CD14-positive monocyte (primary cell): Measurements from ENCODE around the gene PIN4. TPM values are rescaled to one million over a fixed set of nuclear protein-coding genes. Genes with fewer than 3 reads are reported as not detected.

Source experiments
- DNase-seq, 3 donors: peaks; one replicate each; pipeline ENCODE4 v3.0.0-alpha.2; 2011 to 2022
- H2AFZ ChIP-seq: 2 replicates; pipeline ENCODE4 v1.6.0; 2012; ENCODE audit warnings: mild to moderate bottlenecking, low read depth, low read length, inconsistent platforms; ENCODE audit not compliant: insufficient read depth, poor library complexity, severe bottlenecking
- H3K27ac ChIP-seq, 2 donors: 1 replicate in 1 of 2; 2 replicates in 1 of 2; pipeline ENCODE4 v1.5.1; 2012 to 2013; ENCODE audit warnings: low read length in 2 of 2, control low read depth in 1 of 2, inconsistent platforms in 1 of 2, low read depth in 1 of 2, mild to moderate bottlenecking in 1 of 2
- H3K27me3 ChIP-seq, 2 donors: one replicate each; pipeline versions ENCODE4 v1.6.0 to v1.6.1; 2011 to 2013; ENCODE audit warnings: low read length in 2 of 2; ENCODE audit not compliant: control insufficient read depth in 2 of 2, insufficient read depth in 2 of 2
- H3K36me3 ChIP-seq, 2 donors: replicated peaks in 1 of 2; 1 replicate in 1 of 2; 2 replicates in 1 of 2; pipeline versions ENCODE4 v1.5.1 to v1.6.1; 2012 to 2013; ENCODE audit warnings: low read length in 2 of 2, control low read depth in 1 of 2, inconsistent platforms in 1 of 2, mild to moderate bottlenecking in 1 of 2; ENCODE audit not compliant: insufficient read depth in 2 of 2, control insufficient read depth in 1 of 2
- H3K4me1 ChIP-seq, 2 donors: 1 replicate in 1 of 2; 2 replicates in 1 of 2; pipeline versions ENCODE4 v1.5.1 to v1.6.1; 2012 to 2013; ENCODE audit warnings: low read length in 2 of 2, control low read depth in 1 of 2, inconsistent platforms in 1 of 2, mild to moderate bottlenecking in 1 of 2, moderate library complexity in 1 of 2; ENCODE audit not compliant: insufficient read depth in 2 of 2, control insufficient read depth in 1 of 2
- H3K4me2 ChIP-seq: replicated peaks from 2 replicates; pipeline ENCODE3; 2012; ENCODE audit warnings: low read length, moderate library complexity, mild to moderate bottlenecking; ENCODE audit not compliant: poor library complexity, severe bottlenecking; ENCODE audit errors: extremely low read depth
- H3K4me3 ChIP-seq, 3 experiments: fragments of 200-600 bp in 1 of 3; sonication (generic) in 1 of 3; replicated peaks in 1 of 3; 1 replicate in 2 of 3; 2 replicates in 1 of 3; pipeline ENCODE4 v1.5.1; 2011 to 2013; ENCODE audit warnings: low read length in 3 of 3, mild to moderate bottlenecking in 3 of 3, control low read depth in 2 of 3, low read depth in 2 of 3, inconsistent platforms in 1 of 3, moderate library complexity in 1 of 3
- H3K79me2 ChIP-seq: 2 replicates; pipeline ENCODE4 v1.6.0; 2012; ENCODE audit warnings: mild to moderate bottlenecking, control low read depth, inconsistent platforms, low read length, moderate library complexity; ENCODE audit not compliant: insufficient read depth
- H3K9ac ChIP-seq: 2 replicates; pipeline ENCODE4 v1.6.0; 2017; ENCODE audit warnings: low read length, mild to moderate bottlenecking; ENCODE audit not compliant: insufficient read depth, poor library complexity, severe bottlenecking
- H3K9me3 ChIP-seq, 2 donors: replicated peaks in 1 of 2; 1 replicate in 1 of 2; 2 replicates in 1 of 2; pipeline versions ENCODE4 v1.5.1 to v1.6.1; 2012 to 2013; ENCODE audit warnings: low read length in 2 of 2, control low read depth in 1 of 2; ENCODE audit not compliant: control insufficient read depth in 1 of 2, insufficient read depth in 1 of 2
- H4K20me1 ChIP-seq: 2 replicates; pipeline ENCODE4 v1.6.0; 2012; ENCODE audit warnings: mild to moderate bottlenecking, low read length, control low read depth, moderate library complexity; ENCODE audit not compliant: insufficient read depth
- H3K27ac Mint-ChIP-seq, 7 donors: one replicate each; pipeline ENCODE4 v1.8.0; 2020; ENCODE audit warnings: mild to moderate bottlenecking in 7 of 7, mixed read lengths in 7 of 7, moderate library complexity in 6 of 7, inconsistent platforms in 2 of 7
- H3K27me3 Mint-ChIP-seq, 3 donors: one replicate each; pipeline ENCODE4 v1.8.0; 2021 to 2022; ENCODE audit warnings: low read depth in 3 of 3, mild to moderate bottlenecking in 3 of 3, mixed read lengths in 3 of 3, moderate library complexity in 3 of 3, inconsistent platforms in 1 of 3
- H3K36me3 Mint-ChIP-seq, 2 donors: one replicate each; pipeline ENCODE4 v1.8.0; 2020; ENCODE audit warnings: mixed read lengths in 2 of 2, inconsistent platforms in 1 of 2, mild to moderate bottlenecking in 1 of 2
- H3K4me1 Mint-ChIP-seq: one replicate; pipeline ENCODE4 v1.8.0; 2020; ENCODE audit warnings: mild to moderate bottlenecking, mixed read lengths
- H3K4me3 Mint-ChIP-seq, 2 donors: one replicate each; pipeline ENCODE4 v1.8.0; 2020; ENCODE audit warnings: mild to moderate bottlenecking in 2 of 2, mixed read lengths in 2 of 2, moderate library complexity in 1 of 2
- H3K9me3 Mint-ChIP-seq, 7 donors: one replicate each; pipeline ENCODE4 v1.8.0; 2020 to 2022; ENCODE audit warnings: mixed read lengths in 7 of 7, mild to moderate bottlenecking in 6 of 7, moderate library complexity in 6 of 7, inconsistent platforms in 2 of 7
- CTCF ChIP-seq: fragments of 200-600 bp; IDR thresholded peaks from one replicate; pipeline ENCODE4 v1.8.0; 2022; ENCODE audit warnings: antibody characterized with exemption, mild to moderate bottlenecking
- WGBS: methylation state at CpG from one replicate; pipeline ENCODE4 v1.1.5; 2013; ENCODE audit warnings: missing lambda C conversion rate; ENCODE audit not compliant: insufficient coverage; 5-methylcytosine and 5-hydroxymethylcytosine counted together
- intact Hi-C, 2 donors: fragments of 100-400 bp; cut with micrococcal nuclease; formaldehyde crosslinking; loops; one replicate each; pipeline versions ENCODE4 v1.15.0 to v1.15.1; 2023
- polyA plus RNA-seq, 3 donors: library from polyadenylated mRNA; depleted of rRNA in 1 of 3; unstranded in 2 of 3; stranded (reverse) in 1 of 3; fragments of 300-500 nt in 2 of 3; fragments of >200 nt in 1 of 3; fragmentation: Illumina TruSeq in 2 of 3; gene quantifications; 1 replicate in 2 of 3; 2 replicates in 1 of 3; pipeline ENCODE4 v1.2.3, GENCODE V29; 2012 to 2021

Gene PIN4
- polyA plus RNA-seq, 3 donors = 2.9 to 20.8 (median 16.7) TPM

DNA sequence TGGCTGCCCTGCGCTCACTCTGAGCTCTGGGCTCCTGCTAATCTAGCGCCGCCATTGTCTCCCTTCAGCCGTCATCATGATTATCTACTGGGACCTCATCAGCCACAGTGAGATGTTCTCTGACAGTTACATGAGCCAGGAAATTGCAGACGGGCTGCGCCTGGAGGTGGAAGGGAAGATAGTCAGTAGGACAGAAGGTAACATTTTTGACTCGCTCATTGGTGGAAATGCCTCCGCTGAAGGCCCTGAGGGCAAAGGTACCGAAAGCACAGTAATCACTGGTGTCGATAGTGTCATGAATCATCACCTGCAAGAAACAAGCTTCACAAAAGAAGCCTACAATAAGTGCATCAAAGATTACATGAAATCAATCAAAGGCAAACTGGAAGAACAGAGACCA lies 21.8 kb upstream of the PIN4 start:
- DNase-seq = no peak
- Histone ChIP-seq H3K9ac (no peak overlapping the region), H3K36me3 (no peaks in the 10 kb centered on the region), H3K4me3 (no peak overlapping the region), H3K4me1 (no peaks in the 10 kb centered on the region), H2AFZ (no peak overlapping the region), H3K9me3 (peaks cover 3 to 5% of the 10 kb centered on the region in 2 donors), H3K79me2 (no peaks in the 10 kb centered on the region), H3K4me2 (no peak overlapping the region), H4K20me1 (no peaks in the 10 kb centered on the region), H3K27me3 (no peaks in the 10 kb centered on the region), H3K27ac (no peak overlapping the region)
- Mint-ChIP-seq H3K27me3 (peaks cover 1 to 13% (median 2%) of the 10 kb centered on the region in 3 donors), H3K9me3 (peaks cover 0 to 16% (median 6%) of the 10 kb centered on the region in 7 donors), H3K4me3 (no peak overlapping the region), H3K4me1 (no peaks in the 10 kb centered on the region), H3K36me3 (no peaks in the 10 kb centered on the region), H3K27ac (no peak overlapping the region)
- WGBS = no CpG with 5 or more reads among the region's 10 CpGs
- intact Hi-C loops = no loop called here
- no peak for TF ChIP-seq CTCF

- Mint-ChIP-seq H3K4me3 (no peak overlapping the region), H3K27me3 (peaks cover 1 to 25% (median 2%) of the 10 kb centered on the region in 3 donors), H3K4me1 (no peaks in the 10 kb centered on the region), H3K9me3 (peaks cover 0 to 4% (median 0%) of the 10 kb centered on the region in 7 donors), H3K36me3 (no peaks in the 10 kb centered on the region), H3K27ac (no peak overlapping the region)
- Histone ChIP-seq H3K9me3 (no peaks in the 10 kb centered on the region), H3K4me1 (no peaks in the 10 kb centered on the region), H3K27me3 (no peaks in the 10 kb centered on the region), H3K36me3 (no peaks in the 10 kb centered on the region), H3K4me3 (no peak overlapping the region), H3K79me2 (no peaks in the 10 kb centered on the region), H4K20me1 (no peaks in the 10 kb centered on the region), H3K4me2 (no peak overlapping the region), H3K27ac (no peak overlapping the region), H3K9ac (no peak overlapping the region), H2AFZ (no peak overlapping the region)
- no peak for DNase-seq
- TF ChIP-seq CTCF = no peak
- no CpG with 5 or more reads among the region's 4 CpGs for WGBS
- intact Hi-C loops = no loop called here
Measured at GRCh38 chrX:72165551-72165950, 16.0 kb upstream of the PIN4 start.
